IMR-90 (cell line): Measurements from ENCODE around the gene MRGPRE. TPM values are rescaled to one million over a fixed set of nuclear protein-coding genes. Genes with fewer than 3 reads are reported as not detected.

Source experiments
- ATAC-seq: fragments of 200-7000 bp; cut with Tn5 transposase; 2 replicates; pipeline ENCODE4 v1.9.1; 2020; ENCODE audit warnings: low read depth, mild to moderate bottlenecking, moderate library complexity
- BruUV-seq: library from RNA; stranded (reverse); fragments of 400-500 nt; replicated peaks from 2 replicates; lab custom pipeline; 2021; lab: Mats Ljungman, UMichigan
- CTCF ChIA-PET: fragments of 300-600 bp; formaldehyde crosslinking; extraction: SDS; loops from one replicate; lab custom pipeline; 2021; ENCODE audit warnings: antibody characterized with exemption; lab: Yijun Ruan, JAX
- POLR2A ChIA-PET: fragments of 300-600 bp; sonication (Branson Sonifier 250); formaldehyde crosslinking; loops from one replicate; lab custom pipeline; 2022; ENCODE audit warnings: antibody characterized with exemption; ENCODE audit not compliant: unreplicated experiment; lab: Charles Lee
- DNase-seq: peaks from one replicate; pipeline ENCODE4 v3.0.0; 2013
- H2AFZ ChIP-seq: replicated peaks from 2 replicates; pipeline ENCODE3; 2013; ENCODE audit warnings: low read length, mild to moderate bottlenecking; ENCODE audit not compliant: poor library complexity
- H2AK5ac ChIP-seq: 2 replicates; pipeline ENCODE4 v1.6.1; 2013; ENCODE audit warnings: low read depth, low read length, inconsistent platforms
- H2AK9ac ChIP-seq: replicated peaks from 2 replicates; pipeline ENCODE3; 2013; ENCODE audit warnings: mild to moderate bottlenecking, low read depth, low read length, moderate library complexity; ENCODE audit not compliant: poor library complexity
- H2BK120ac ChIP-seq: 2 replicates; pipeline ENCODE4 v1.6.1; 2013; ENCODE audit warnings: low read depth, low read length, inconsistent platforms
- H2BK15ac ChIP-seq: 3 replicates; pipeline ENCODE4 v1.6.1; 2013; ENCODE audit warnings: low read depth, low read length, inconsistent platforms
- H2BK20ac ChIP-seq: 2 replicates; pipeline ENCODE4 v1.6.1; 2013; ENCODE audit warnings: low read depth, mild to moderate bottlenecking, inconsistent platforms, low read length, moderate library complexity
- H2BK5ac ChIP-seq: 2 replicates; pipeline ENCODE4 v1.6.1; 2013; ENCODE audit warnings: mild to moderate bottlenecking, low read depth, low read length, inconsistent platforms; ENCODE audit not compliant: poor library complexity, severe bottlenecking
- H3K14ac ChIP-seq: replicated peaks from 2 replicates; pipeline ENCODE4 v1.6.1; 2013; ENCODE audit warnings: low read depth, low read length, inconsistent platforms
- H3K18ac ChIP-seq: 2 replicates; pipeline ENCODE4 v1.6.1; 2013; ENCODE audit warnings: low read depth, low read length, control low read depth
- H3K23ac ChIP-seq: 2 replicates; pipeline ENCODE4 v1.6.1; 2013; ENCODE audit warnings: low read depth, low read length, inconsistent platforms
- H3K27ac ChIP-seq: 2 replicates; pipeline ENCODE4 v1.5.1; 2013; ENCODE audit warnings: mild to moderate bottlenecking, control low read depth, low read length; ENCODE audit not compliant: insufficient read depth
- H3K27me3 ChIP-seq: 2 replicates; pipeline ENCODE4 v1.6.1; 2013; ENCODE audit warnings: low read length; ENCODE audit not compliant: control insufficient read depth, insufficient read depth
- H3K36me3 ChIP-seq: 2 replicates; pipeline ENCODE4 v1.6.1; 2013; ENCODE audit warnings: low read length, mixed read lengths; ENCODE audit not compliant: control insufficient read depth, insufficient read depth
- H3K4ac ChIP-seq: 2 replicates; pipeline ENCODE4 v1.6.1; 2013; ENCODE audit warnings: low read depth, low read length, inconsistent platforms
- H3K4me1 ChIP-seq: 2 replicates; pipeline ENCODE4 v1.6.1; 2013; ENCODE audit warnings: low read length, mixed read lengths; ENCODE audit not compliant: control insufficient read depth, insufficient read depth
- H3K4me2 ChIP-seq: 2 replicates; pipeline ENCODE4 v1.6.1; 2013; ENCODE audit warnings: low read depth, mild to moderate bottlenecking, control low read depth, low read length, moderate library complexity
- H3K4me3 ChIP-seq: 2 replicates; pipeline ENCODE4 v1.5.1; 2013; ENCODE audit warnings: low read depth, mild to moderate bottlenecking, control low read depth, low read length, moderate library complexity; ENCODE audit not compliant: insufficient read depth
- H3K56ac ChIP-seq: 2 replicates; pipeline ENCODE4 v1.6.1; 2013; ENCODE audit warnings: low read length, inconsistent platforms; ENCODE audit not compliant: insufficient read depth; ENCODE audit errors: extremely low read depth
- H3K79me1 ChIP-seq, 2 experiments: 2 replicates each; pipeline ENCODE4 v1.6.1; 2013; ENCODE audit warnings: low read length in 2 of 2, inconsistent platforms in 1 of 2, low read depth in 1 of 2
- H3K9ac ChIP-seq: 2 replicates; pipeline ENCODE4 v1.6.1; 2013; ENCODE audit warnings: low read depth, low read length, control low read depth
- H3K9me1 ChIP-seq: 2 replicates; pipeline ENCODE4 v1.6.1; 2013; ENCODE audit warnings: low read length, inconsistent platforms; ENCODE audit not compliant: insufficient read depth
- H3K9me3 ChIP-seq: 2 replicates; pipeline ENCODE4 v1.6.1; 2013; ENCODE audit warnings: low read length; ENCODE audit not compliant: control insufficient read depth, insufficient read depth
- H4K20me1 ChIP-seq: 2 replicates; pipeline ENCODE4 v1.6.1; 2013; ENCODE audit warnings: low read length, inconsistent platforms; ENCODE audit not compliant: insufficient read depth
- H4K5ac ChIP-seq: 2 replicates; pipeline ENCODE4 v1.6.1; 2013; ENCODE audit warnings: mild to moderate bottlenecking, low read depth, low read length, control low read depth
- H4K8ac ChIP-seq, 2 experiments: 2 replicates each; pipeline ENCODE4 v1.6.1; 2013; ENCODE audit warnings: low read depth in 2 of 2, low read length in 2 of 2, control low read depth in 1 of 2, inconsistent platforms in 1 of 2
- H4K91ac ChIP-seq: 2 replicates; pipeline ENCODE4 v1.6.1; 2013; ENCODE audit warnings: low read depth, low read length, inconsistent platforms; ENCODE audit not compliant: insufficient read depth
- CEBPB ChIP-seq: IDR thresholded peaks from 2 replicates; pipeline ENCODE4 v1.6.1; 2012; ENCODE audit warnings: low read depth, low read length, improper control_type of control experiment
- CHD1 ChIP-seq: IDR thresholded peaks from 2 replicates; pipeline ENCODE4 v1.6.1; 2012; ENCODE audit warnings: low read depth, low read length, improper control_type of control experiment
- FOS ChIP-seq: fragments of 150-350 bp; IDR thresholded peaks from 2 replicates; pipeline ENCODE4 v1.6.1; 2016; ENCODE audit warnings: low read depth, low read length
- MAFK ChIP-seq: IDR thresholded peaks from 2 replicates; pipeline ENCODE4 v1.6.1; 2012; ENCODE audit warnings: low read depth, low read length, improper control_type of control experiment
- MAZ ChIP-seq: IDR thresholded peaks from 2 replicates; pipeline ENCODE4 v1.6.1; 2012; ENCODE audit warnings: low read depth, mild to moderate bottlenecking, low read length, improper control_type of control experiment, moderate library complexity, borderline replicate concordance
- MXI1 ChIP-seq: IDR thresholded peaks from 2 replicates; pipeline ENCODE4 v1.6.1; 2012; ENCODE audit warnings: low read depth, mild to moderate bottlenecking, low read length, moderate library complexity, borderline replicate concordance
- POLR2A ChIP-seq: IDR thresholded peaks from 2 replicates; pipeline ENCODE4 v1.6.1; 2012; ENCODE audit warnings: mild to moderate bottlenecking, low read depth, low read length
- WGBS, 2 experiments: methylation state at CpG; one replicate each; pipeline versions ENCODE4 v1.1.5 to v1.1.7; 2013; ENCODE audit warnings: missing lambda C conversion rate in 2 of 2; ENCODE audit not compliant: insufficient read length in 1 of 2; ENCODE audit errors: extremely low coverage in 2 of 2; 5-methylcytosine and 5-hydroxymethylcytosine counted together
- dilution Hi-C: fragments of 300-500 bp; cut with HindIII; formaldehyde crosslinking; loops from one replicate; pipeline ENCODE4 v1.14.3; 2018; ENCODE audit warnings: low sequenced_read_pairs; ENCODE audit not compliant: unreplicated experiment
- in situ Hi-C: fragments of 300-500 bp; cut with MboI; formaldehyde crosslinking; loops from 3 replicates; pipeline ENCODE4 v1.14.3; 2019; ENCODE audit warnings: low sequenced_read_pairs, inconsistent platforms, mixed read lengths
- intact Hi-C: fragments of 100-400 bp; cut with micrococcal nuclease; formaldehyde crosslinking; loops from 2 replicates; pipeline ENCODE4 v1.10.0; 2022
- polyA plus RNA-seq, 3 experiments: library from polyadenylated mRNA; depleted of rRNA; stranded (reverse); fragments of >200 nt; gene quantifications; 2 replicates each; pipeline ENCODE4 v1.2.3, GENCODE V29; 2012; ENCODE audit warnings: low replicate concordance in 1 of 3
- total RNA-seq: library from RNA; depleted of rRNA; stranded (reverse); fragments of >200 nt; gene quantifications from 2 replicates; pipeline ENCODE4 v1.2.3, GENCODE V29; 2012
- TF ChIP-seq, protein P1 (sequence below): fragments of 150-350 bp; IDR thresholded peaks from 2 replicates; pipeline ENCODE4 v1.6.1; 2016; ENCODE audit warnings: low read depth, mild to moderate bottlenecking, low read length, moderate library complexity, borderline replicate concordance
- TF ChIP-seq, protein P2 (sequence below): fragments of 150-350 bp; IDR thresholded peaks from 2 replicates; pipeline ENCODE4 v1.6.1; 2017; ENCODE audit warnings: mild to moderate bottlenecking, antibody characterized with exemption, low read length, low read depth
- TF ChIP-seq, protein P3 (sequence below): conservative IDR thresholded peaks from 2 replicates; pipeline ENCODE4 v1.5.1; 2012; ENCODE audit warnings: mild to moderate bottlenecking, low read depth, low read length, improper control_type of control experiment

Gene MRGPRE
- total and polyA plus RNA-seq, 2 of the 4 experiments (the other 2 are of a cell fraction) = not detected

DNA sequence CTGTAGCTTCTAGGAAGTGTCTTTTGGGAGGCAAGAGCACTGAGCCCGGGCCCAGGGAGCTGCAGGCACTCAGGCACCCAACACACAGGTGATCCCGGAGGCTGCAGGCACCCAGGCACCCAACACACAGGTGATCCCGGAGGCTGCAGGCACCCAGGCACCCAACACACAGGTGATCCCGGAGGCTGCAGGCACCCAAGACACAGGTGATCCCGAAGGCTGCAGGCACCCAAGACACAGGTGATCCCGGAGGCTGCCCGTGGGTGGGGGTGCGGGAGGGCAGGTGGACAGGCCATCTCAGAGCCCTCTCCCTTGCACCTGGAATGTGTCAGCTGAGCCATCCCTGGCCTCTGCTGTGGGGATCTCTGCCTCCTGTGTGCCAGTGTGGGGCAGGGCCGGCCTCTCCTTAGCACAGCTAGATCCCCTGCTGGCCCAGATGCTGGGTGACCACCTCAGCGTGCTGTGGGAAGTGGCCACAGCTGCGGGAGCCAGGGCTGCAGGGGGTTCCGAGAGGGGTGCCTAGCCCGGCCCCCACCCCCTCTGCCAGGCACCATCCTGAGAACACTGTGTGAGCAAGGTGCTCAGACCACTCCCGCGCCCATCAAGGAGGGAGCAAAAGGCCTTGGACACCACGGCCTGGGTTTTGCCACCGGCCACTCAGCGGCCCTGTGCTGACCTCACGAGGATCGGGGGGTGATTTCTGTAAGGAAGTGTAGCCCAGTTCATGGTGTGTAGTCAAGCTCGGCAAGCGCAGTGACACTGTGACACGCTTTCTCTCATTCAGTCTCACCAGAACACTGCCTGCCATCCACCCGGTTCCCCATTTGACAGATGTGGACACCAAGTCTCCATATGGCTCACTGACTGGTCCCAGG lies 27.8 kb downstream of the MRGPRE start (continued):
- TF ChIP-seq FOS = no peak

DNA sequence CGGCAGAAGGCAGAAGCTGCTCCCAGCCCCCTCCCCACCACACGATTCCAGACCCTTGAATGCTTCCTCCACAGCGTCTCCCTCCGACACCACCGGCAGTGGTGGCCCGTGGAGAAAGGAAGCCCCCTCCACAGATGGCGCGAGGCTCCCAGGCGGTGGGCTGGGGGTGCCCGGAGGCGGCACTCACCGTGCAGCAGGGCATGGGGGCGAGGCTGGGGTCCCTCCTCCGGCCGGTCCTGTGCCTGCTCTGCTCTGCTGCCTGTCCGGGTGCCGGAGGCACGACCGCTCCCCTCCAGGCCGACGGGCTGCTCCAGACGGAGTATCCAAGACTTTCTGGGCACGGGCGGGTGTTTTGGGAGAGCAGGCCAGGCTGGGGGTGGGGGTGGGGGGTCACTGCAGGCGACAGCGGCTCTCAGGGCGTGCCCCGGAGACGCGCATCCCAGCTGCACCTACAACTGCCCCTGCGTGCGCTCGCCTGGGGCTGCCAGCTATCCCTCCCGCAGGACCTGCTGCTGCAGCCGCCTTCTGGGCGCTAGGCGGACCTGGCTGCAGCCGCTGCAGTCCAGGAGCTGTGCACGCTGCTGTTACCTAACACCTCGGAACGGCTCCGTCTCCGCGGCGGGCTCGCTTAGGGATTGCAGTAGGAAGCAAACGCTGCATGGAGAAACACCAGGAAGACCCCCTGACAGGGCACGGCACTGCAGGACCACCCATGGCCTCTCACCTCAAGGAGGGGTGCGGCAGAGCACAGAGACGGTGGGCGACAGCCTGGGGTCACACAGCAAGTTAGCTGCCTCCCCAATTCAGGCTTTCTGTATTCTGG lies 28.8 kb downstream of the MRGPRE start:
- H2BK15ac ChIP-seq = no peak overlapping the region
- H3K4me1 ChIP-seq = no peaks in the 10 kb centered on the region; the same call in 1 of the 2 replicates
- intact Hi-C loops (no loop called here), dilution Hi-C loops (no loop called here), in situ Hi-C loops (no loop called here)
- no peak overlapping the region for H2BK5ac ChIP-seq
- H2BK120ac ChIP-seq = no peak overlapping the region
- H3K9me3 ChIP-seq = no peaks in the 10 kb centered on the region
- H2AK5ac ChIP-seq = no peak overlapping the region
- H4K8ac ChIP-seq = no peak overlapping the region
- H3K4me3 ChIP-seq = no peak overlapping the region
- no peak overlapping the region for H3K56ac ChIP-seq
- no peak overlapping the region for H3K23ac ChIP-seq
- H3K36me3 ChIP-seq = no peaks in the 10 kb centered on the region
- ChIA-PET CTCF (no interaction called here), POLR2A (no interaction called here)
- H3K27me3 ChIP-seq = peaks cover 76% of the 10 kb centered on the region
- WGBS, 2 experiments = 3% methylated on average over 19 of the region's 51 CpGs; no CpG with 5 or more reads in 1 of the 2 experiments
- no TSS peak for BruUV-seq
- H3K9me1 ChIP-seq = no peaks in the 10 kb centered on the region
- H4K91ac ChIP-seq = no peak overlapping the region
- H3K4ac ChIP-seq = no peak overlapping the region
- H3K4me2 ChIP-seq = no peak overlapping the region
- H2BK20ac ChIP-seq = no peak overlapping the region
- no peak overlapping the region for H3K18ac ChIP-seq
- no peak overlapping the region for H3K9ac ChIP-seq
- peak; percentile 33 for ATAC-seq
- H2AFZ ChIP-seq = no peak overlapping the region
- H2AK9ac ChIP-seq = no peak overlapping the region
- H3K27ac ChIP-seq = no peak overlapping the region
- H4K20me1 ChIP-seq = no peaks in the 10 kb centered on the region
- no peak overlapping the region for H3K14ac ChIP-seq
- DNase-seq = no peak
- no peaks in the 10 kb centered on the region for H3K79me1 ChIP-seq
- no peak overlapping the region for H4K5ac ChIP-seq
- TF ChIP-seq, protein P1, sequence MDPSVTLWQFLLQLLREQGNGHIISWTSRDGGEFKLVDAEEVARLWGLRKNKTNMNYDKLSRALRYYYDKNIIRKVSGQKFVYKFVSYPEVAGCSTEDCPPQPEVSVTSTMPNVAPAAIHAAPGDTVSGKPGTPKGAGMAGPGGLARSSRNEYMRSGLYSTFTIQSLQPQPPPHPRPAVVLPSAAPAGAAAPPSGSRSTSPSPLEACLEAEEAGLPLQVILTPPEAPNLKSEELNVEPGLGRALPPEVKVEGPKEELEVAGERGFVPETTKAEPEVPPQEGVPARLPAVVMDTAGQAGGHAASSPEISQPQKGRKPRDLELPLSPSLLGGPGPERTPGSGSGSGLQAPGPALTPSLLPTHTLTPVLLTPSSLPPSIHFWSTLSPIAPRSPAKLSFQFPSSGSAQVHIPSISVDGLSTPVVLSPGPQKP = no peak
- TF ChIP-seq FOS = no peak
- no peak for TF ChIP-seq POLR2A
- TF ChIP-seq CHD1 = no peak
- TF ChIP-seq MXI1 = no peak
- no peak for TF ChIP-seq MAZ
- no peak for TF ChIP-seq MAFK
- TF ChIP-seq CEBPB = no peak
- TF ChIP-seq, protein P2, sequence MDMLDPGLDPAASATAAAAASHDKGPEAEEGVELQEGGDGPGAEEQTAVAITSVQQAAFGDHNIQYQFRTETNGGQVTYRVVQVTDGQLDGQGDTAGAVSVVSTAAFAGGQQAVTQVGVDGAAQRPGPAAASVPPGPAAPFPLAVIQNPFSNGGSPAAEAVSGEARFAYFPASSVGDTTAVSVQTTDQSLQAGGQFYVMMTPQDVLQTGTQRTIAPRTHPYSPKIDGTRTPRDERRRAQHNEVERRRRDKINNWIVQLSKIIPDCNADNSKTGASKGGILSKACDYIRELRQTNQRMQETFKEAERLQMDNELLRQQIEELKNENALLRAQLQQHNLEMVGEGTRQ = no peak
- TF ChIP-seq, protein P3, sequence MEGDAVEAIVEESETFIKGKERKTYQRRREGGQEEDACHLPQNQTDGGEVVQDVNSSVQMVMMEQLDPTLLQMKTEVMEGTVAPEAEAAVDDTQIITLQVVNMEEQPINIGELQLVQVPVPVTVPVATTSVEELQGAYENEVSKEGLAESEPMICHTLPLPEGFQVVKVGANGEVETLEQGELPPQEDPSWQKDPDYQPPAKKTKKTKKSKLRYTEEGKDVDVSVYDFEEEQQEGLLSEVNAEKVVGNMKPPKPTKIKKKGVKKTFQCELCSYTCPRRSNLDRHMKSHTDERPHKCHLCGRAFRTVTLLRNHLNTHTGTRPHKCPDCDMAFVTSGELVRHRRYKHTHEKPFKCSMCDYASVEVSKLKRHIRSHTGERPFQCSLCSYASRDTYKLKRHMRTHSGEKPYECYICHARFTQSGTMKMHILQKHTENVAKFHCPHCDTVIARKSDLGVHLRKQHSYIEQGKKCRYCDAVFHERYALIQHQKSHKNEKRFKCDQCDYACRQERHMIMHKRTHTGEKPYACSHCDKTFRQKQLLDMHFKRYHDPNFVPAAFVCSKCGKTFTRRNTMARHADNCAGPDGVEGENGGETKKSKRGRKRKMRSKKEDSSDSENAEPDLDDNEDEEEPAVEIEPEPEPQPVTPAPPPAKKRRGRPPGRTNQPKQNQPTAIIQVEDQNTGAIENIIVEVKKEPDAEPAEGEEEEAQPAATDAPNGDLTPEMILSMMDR = no peak
